SK-N-SH treated with all-trans-retinoic acid at 6 μM for 48 hours (cell line): ENCODE results near the gene SNED1.
"Not testable (repeated sequence)": the region's sequence is repeated elsewhere in the genome, so short reads cannot be mapped to it uniquely, and the experiment has no call there.

Source experiments
- ATAC-seq: fragments of 200-7000 bp; cut with Tn5 transposase; 3 replicates; pipeline ENCODE4 v1.9.1; 2020; ENCODE audit warnings: mild to moderate bottlenecking, moderate library complexity
- ARNTL ChIP-seq: fragments of 450-650 bp; formaldehyde crosslinking; IDR thresholded peaks from 2 replicates; pipeline ENCODE4 v1.5.0; 2020; ENCODE audit warnings: low read depth, mild to moderate bottlenecking, moderate library complexity, borderline replicate concordance
- BACH2 ChIP-seq: fragments of 250-450 bp; sonication (Bioruptor Pico); IDR thresholded peaks from 2 replicates; pipeline ENCODE4 v1.9.0; 2021; ENCODE audit warnings: mild to moderate bottlenecking, borderline replicate concordance
- CSDC2 ChIP-seq: fragments of 250-450 bp; sonication (Bioruptor Pico); IDR thresholded peaks from 2 replicates; pipeline ENCODE4 v1.5.0; 2020; ENCODE audit warnings: mild to moderate bottlenecking, moderate library complexity
- ESRRG ChIP-seq: fragments of 250-450 bp; sonication (Bioruptor Pico); IDR thresholded peaks from 2 replicates; pipeline ENCODE4 v1.6.1; 2021; ENCODE audit warnings: mild to moderate bottlenecking
- ISL1 ChIP-seq: fragments of 250-450 bp; sonication (Bioruptor Pico); IDR thresholded peaks from 2 replicates; pipeline ENCODE4 v2.1.2; 2022; ENCODE audit warnings: mild to moderate bottlenecking, moderate library complexity
- RARB ChIP-seq: fragments of 250-450 bp; sonication (Bioruptor Pico); IDR thresholded peaks from 2 replicates; pipeline ENCODE4 v1.8.0; 2021; ENCODE audit warnings: mild to moderate bottlenecking, moderate library complexity
- SNAI2 ChIP-seq: fragments of 250-450 bp; sonication (Bioruptor Pico); IDR thresholded peaks from 2 replicates; pipeline ENCODE4 v1.5.0; 2020; ENCODE audit warnings: mild to moderate bottlenecking, moderate library complexity
- TOX ChIP-seq: fragments of 250-450 bp; sonication (Bioruptor Pico); IDR thresholded peaks from 2 replicates; pipeline ENCODE4 v1.8.0; 2021; ENCODE audit warnings: mild to moderate bottlenecking, moderate library complexity, borderline replicate concordance
- ZC3H10 ChIP-seq: fragments of 250-450 bp; sonication (Bioruptor Pico); IDR thresholded peaks from 2 replicates; pipeline ENCODE4 v1.5.1; 2021; ENCODE audit warnings: mild to moderate bottlenecking, moderate library complexity
- ZFP3 ChIP-seq: fragments of 250-450 bp; sonication (Bioruptor Pico); IDR thresholded peaks from 2 replicates; pipeline ENCODE4 v1.5.0; 2020; ENCODE audit warnings: mild to moderate bottlenecking, moderate library complexity
- ZFP30 ChIP-seq: fragments of 450-650 bp; formaldehyde crosslinking; IDR thresholded peaks from 2 replicates; pipeline ENCODE4 v1.5.0; 2022; ENCODE audit warnings: mild to moderate bottlenecking, moderate library complexity
- ZNF565 ChIP-seq: fragments of 450-650 bp; formaldehyde crosslinking; conservative IDR thresholded peaks from 2 replicates; pipeline ENCODE4 v1.5.0; 2020; ENCODE audit warnings: low read depth, mild to moderate bottlenecking, moderate library complexity
- ZNF70 ChIP-seq: fragments of 450-650 bp; formaldehyde crosslinking; IDR thresholded peaks from 2 replicates; pipeline ENCODE4 v1.5.0; 2020; ENCODE audit warnings: mild to moderate bottlenecking, moderate library complexity
- ZNF8 ChIP-seq: fragments of 450-650 bp; formaldehyde crosslinking; IDR thresholded peaks from 2 replicates; pipeline ENCODE4 v1.5.0; 2020; ENCODE audit warnings: mild to moderate bottlenecking, moderate library complexity
- TF ChIP-seq, protein P1 (sequence below): fragments of 250-450 bp; sonication (Bioruptor Pico); IDR thresholded peaks from 2 replicates; pipeline ENCODE4 v1.8.0; 2021; ENCODE audit warnings: low read depth, mild to moderate bottlenecking, moderate library complexity, borderline replicate concordance
- TF ChIP-seq, protein P2 (sequence below): fragments of 250-450 bp; sonication (Bioruptor Pico); IDR thresholded peaks from 2 replicates; pipeline ENCODE4 v1.5.0; 2020; ENCODE audit warnings: mild to moderate bottlenecking, moderate library complexity
- TF ChIP-seq, protein P3 (sequence below): fragments of 250-450 bp; sonication (Bioruptor Pico); IDR thresholded peaks from 2 replicates; pipeline ENCODE4 v1.8.0; 2020; ENCODE audit warnings: mild to moderate bottlenecking, moderate library complexity, borderline replicate concordance
- TF ChIP-seq, protein P4 (sequence below): fragments of 250-450 bp; sonication (Bioruptor Pico); IDR thresholded peaks from 2 replicates; pipeline ENCODE4 v1.5.1; 2021; ENCODE audit warnings: mild to moderate bottlenecking, moderate library complexity

SNED1 gene

DNA sequence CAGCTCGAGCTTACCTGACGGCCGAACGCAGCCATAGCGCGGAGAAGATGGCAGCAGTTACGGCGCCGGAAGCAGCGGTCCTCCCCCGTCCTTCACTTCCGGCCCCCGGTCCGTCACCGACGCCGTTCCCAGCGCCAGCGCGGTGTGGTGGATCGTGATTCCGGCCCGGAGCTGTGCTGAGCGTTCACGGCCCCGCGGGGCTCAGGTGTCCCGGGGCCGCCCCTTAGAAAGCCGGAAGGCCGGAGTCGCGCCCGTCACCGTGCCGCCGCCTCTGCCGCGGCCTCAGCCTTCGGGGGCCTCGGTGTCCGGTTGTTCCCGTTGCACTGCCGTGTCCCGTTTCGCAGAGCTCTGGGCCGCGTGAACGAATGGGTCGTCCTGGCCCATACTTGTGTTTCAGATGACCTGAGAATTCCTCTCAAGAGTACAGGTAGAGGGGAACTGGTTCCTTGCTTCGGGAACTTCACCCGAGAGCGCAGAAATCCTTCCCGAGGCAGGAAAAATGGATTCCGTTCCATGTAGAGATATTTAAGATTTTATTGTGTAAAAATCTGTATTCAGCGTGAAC lies 103.9 kb downstream of the SNED1 start, which contains the start of gene MTERF4:
Gene MTERF4 (minus strand): TSS at position 49 of the 565 bp plus-strand sequence. CDS start 14 bp downstream, at position 35.
- peak; percentile 99 for ATAC-seq
- no peak for TF ChIP-seq ESRRG
- no peak for TF ChIP-seq ZNF70
- TF ChIP-seq, protein P1, sequence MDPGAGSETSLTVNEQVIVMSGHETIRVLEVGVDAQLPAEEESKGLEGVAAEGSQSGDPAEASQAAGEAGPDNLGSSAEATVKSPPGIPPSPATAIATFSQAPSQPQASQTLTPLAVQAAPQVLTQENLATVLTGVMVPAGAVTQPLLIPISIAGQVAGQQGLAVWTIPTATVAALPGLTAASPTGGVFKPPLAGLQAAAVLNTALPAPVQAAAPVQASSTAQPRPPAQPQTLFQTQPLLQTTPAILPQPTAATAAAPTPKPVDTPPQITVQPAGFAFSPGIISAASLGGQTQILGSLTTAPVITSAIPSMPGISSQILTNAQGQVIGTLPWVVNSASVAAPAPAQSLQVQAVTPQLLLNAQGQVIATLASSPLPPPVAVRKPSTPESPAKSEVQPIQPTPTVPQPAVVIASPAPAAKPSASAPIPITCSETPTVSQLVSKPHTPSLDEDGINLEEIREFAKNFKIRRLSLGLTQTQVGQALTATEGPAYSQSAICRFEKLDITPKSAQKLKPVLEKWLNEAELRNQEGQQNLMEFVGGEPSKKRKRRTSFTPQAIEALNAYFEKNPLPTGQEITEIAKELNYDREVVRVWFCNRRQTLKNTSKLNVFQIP (CRISPR knock-in tag): 0 out of 2 replicates have a peak, but pooled peaks have one; percentile 53
- peak; percentile 67; the same call in 1 of the 2 replicates for TF ChIP-seq CSDC2 (CRISPR knock-in tag)
- TF ChIP-seq, protein P2, sequence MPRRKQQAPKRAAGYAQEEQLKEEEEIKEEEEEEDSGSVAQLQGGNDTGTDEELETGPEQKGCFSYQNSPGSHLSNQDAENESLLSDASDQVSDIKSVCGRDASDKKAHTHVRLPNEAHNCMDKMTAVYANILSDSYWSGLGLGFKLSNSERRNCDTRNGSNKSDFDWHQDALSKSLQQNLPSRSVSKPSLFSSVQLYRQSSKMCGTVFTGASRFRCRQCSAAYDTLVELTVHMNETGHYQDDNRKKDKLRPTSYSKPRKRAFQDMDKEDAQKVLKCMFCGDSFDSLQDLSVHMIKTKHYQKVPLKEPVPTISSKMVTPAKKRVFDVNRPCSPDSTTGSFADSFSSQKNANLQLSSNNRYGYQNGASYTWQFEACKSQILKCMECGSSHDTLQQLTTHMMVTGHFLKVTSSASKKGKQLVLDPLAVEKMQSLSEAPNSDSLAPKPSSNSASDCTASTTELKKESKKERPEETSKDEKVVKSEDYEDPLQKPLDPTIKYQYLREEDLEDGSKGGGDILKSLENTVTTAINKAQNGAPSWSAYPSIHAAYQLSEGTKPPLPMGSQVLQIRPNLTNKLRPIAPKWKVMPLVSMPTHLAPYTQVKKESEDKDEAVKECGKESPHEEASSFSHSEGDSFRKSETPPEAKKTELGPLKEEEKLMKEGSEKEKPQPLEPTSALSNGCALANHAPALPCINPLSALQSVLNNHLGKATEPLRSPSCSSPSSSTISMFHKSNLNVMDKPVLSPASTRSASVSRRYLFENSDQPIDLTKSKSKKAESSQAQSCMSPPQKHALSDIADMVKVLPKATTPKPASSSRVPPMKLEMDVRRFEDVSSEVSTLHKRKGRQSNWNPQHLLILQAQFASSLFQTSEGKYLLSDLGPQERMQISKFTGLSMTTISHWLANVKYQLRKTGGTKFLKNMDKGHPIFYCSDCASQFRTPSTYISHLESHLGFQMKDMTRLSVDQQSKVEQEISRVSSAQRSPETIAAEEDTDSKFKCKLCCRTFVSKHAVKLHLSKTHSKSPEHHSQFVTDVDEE (CRISPR knock-in tag): peak; percentile 67; the same call in 1 of the 2 replicates
- TF ChIP-seq, protein P3, sequence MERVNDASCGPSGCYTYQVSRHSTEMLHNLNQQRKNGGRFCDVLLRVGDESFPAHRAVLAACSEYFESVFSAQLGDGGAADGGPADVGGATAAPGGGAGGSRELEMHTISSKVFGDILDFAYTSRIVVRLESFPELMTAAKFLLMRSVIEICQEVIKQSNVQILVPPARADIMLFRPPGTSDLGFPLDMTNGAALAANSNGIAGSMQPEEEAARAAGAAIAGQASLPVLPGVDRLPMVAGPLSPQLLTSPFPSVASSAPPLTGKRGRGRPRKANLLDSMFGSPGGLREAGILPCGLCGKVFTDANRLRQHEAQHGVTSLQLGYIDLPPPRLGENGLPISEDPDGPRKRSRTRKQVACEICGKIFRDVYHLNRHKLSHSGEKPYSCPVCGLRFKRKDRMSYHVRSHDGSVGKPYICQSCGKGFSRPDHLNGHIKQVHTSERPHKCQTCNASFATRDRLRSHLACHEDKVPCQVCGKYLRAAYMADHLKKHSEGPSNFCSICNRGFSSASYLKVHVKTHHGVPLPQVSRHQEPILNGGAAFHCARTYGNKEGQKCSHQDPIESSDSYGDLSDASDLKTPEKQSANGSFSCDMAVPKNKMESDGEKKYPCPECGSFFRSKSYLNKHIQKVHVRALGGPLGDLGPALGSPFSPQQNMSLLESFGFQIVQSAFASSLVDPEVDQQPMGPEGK (CRISPR knock-in tag): 0 out of 2 replicates have a peak, but pooled peaks have one; percentile 55
- peak; percentile 76; the same call in 1 of the 2 replicates for TF ChIP-seq ZFP3
- no peak for TF ChIP-seq ZC3H10

DNA sequence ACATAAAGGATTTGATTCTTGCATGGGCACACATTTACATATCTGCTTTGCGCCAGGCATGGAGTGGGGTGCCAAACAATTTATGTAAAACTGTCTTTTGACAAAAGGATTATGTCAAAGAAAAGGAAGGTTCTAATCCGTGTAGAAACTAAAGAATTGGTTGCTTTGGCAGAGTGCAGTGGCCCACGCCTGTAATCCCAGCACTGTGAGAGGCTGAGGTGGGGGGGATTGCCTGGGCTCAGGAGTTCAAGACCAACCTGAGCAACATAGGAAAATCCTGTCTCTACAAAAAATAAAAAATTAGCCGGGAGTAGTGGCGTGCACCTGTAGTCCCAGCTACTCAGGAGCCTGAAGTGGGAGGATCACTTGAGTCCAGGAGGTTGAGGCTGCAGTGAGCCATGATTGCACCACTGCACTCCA lies 104.8 kb downstream of the SNED1 start:
- no peak for ATAC-seq
- TF ChIP-seq RARB (CRISPR knock-in tag) (no peak), ZNF8 (CRISPR knock-in tag) (no peak), ZFP3 (no peak), ARNTL (CRISPR knock-in tag) (no peak), ZFP30 (no peak), ESRRG (no peak), ZNF70 (no peak), BACH2 (CRISPR knock-in tag) (no peak), ZNF565 (no peak), CSDC2 (CRISPR knock-in tag) (no peak), TOX (CRISPR knock-in tag) (no peak)
- TF ChIP-seq, all 23 proteins: peak for 0

DNA sequence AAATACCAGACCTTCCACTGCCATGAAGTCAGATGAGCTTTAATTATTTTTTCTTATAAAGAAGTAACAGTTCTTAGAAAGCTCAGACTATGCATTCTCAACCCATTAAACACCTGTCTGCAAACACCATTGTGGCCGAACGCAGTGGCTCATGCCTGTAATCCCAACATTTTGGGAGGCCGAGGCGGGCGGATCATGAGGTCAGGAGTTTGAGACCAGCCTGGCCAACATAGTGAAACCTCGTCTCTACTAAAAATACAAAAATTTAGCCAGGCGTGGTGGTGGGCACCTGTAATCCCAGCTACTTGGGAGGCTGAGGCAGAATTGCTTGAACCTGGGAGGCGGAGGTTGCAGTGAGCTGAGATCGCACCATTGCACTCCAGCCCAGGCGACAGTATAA lies 106.2 kb downstream of the SNED1 start:
- ATAC-seq: not testable (repeated sequence)

DNA sequence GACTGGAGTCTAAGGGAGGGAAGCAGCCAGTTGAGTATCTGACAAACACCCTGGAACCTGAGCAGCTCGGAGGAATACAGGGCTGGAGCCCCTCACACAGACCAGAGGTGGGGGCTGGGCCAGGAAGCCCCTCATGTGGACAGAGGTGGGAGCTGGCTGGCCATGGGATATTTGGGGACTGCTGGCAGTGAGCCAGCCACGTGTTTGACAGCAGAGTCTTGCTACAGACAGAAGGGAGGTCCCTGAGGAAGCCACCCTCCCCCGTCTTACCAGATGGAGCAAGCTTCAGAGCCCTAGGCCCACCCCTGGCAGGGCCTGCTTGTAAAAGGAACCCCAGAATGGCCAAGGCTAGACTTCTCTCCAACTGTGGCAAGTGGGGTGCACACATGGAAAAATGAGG lies 107.2 kb downstream of the SNED1 start:
- TF ChIP-seq ISL1 (CRISPR knock-in tag) (no peak), ZNF8 (CRISPR knock-in tag) (no peak)
- ATAC-seq: no peak

DNA sequence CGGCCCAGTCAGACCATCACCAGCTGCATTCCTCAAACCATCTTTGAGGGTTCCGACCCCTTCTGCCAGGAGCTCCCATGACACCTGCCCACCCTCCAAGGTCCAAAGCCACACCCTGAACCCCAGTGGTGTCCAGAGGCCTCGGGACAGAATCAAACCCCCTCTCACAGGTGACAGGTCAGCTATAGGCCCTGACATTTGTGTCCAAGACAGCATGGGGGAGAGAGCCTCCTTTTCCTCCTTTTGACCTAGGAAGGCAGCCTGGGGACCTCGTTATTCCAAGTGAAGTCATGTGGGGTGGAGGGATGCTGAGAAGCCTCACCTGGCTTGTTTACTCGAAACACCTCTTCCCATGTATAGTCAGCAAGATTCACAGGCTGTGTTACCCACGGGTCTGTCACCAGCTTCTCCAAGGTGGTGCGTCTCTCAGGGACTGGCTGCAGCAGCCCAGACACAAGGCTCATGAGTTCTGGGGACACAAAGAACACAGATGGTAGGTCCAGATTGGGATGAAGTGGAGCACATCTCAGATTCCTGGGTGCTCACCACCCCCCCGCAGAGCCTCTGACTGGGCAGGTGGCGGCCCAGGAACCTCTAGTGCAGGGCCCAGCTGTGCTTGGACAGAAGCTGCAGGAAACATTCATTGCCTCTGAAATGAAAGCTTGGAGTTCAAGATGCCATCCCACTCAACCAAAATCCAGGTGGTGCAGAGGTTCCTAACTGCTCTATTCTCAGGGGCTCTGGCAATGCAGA lies 108.8 kb downstream of the SNED1 start:
- TF ChIP-seq TOX (CRISPR knock-in tag) (no peak), ZNF70 (no peak), SNAI2 (CRISPR knock-in tag) (no peak)
- TF ChIP-seq, protein P4, sequence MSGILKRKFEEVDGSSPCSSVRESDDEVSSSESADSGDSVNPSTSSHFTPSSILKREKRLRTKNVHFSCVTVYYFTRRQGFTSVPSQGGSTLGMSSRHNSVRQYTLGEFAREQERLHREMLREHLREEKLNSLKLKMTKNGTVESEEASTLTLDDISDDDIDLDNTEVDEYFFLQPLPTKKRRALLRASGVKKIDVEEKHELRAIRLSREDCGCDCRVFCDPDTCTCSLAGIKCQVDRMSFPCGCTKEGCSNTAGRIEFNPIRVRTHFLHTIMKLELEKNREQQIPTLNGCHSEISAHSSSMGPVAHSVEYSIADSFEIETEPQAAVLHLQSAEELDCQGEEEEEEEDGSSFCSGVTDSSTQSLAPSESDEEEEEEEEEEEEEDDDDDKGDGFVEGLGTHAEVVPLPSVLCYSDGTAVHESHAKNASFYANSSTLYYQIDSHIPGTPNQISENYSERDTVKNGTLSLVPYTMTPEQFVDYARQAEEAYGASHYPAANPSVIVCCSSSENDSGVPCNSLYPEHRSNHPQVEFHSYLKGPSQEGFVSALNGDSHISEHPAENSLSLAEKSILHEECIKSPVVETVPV (CRISPR knock-in tag): no peak
- no peak for ATAC-seq
